NOMO-1 treated with dmso at 0.1 percent for 144 hours (cell line): ENCODE results near the gene WNT11.

Experiments used
- DNase-seq: peaks from one replicate; lab custom pipeline; 2025; ENCODE audit not compliant: unreplicated experiment; lab: John Stamatoyannopoulos, UW

The WNT11 gene

DNA sequence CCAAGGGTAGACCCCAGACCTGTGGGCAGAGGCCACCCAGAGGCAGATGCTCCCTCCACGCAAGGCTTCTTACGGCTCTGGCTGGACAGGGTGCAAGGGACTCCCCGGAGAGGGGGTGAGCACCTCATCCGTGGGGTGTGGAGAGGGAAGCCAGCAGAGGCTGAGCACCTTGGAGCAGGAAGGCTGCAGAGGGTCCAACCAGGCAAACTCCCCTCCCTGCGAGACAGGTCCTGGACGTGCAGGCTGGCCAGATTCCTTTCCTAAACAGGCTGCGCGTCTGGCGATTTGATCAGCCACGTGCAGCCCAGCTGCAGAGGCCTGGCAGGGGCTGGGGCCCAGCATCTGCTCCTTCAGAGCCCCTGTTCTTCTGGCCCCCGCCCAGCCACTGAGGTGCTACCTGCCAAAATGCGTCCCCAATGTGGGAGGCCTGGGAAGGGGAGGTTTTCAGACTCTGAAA is 49.3 kb downstream of the WNT11 start:
- no peak for DNase-seq

DNA sequence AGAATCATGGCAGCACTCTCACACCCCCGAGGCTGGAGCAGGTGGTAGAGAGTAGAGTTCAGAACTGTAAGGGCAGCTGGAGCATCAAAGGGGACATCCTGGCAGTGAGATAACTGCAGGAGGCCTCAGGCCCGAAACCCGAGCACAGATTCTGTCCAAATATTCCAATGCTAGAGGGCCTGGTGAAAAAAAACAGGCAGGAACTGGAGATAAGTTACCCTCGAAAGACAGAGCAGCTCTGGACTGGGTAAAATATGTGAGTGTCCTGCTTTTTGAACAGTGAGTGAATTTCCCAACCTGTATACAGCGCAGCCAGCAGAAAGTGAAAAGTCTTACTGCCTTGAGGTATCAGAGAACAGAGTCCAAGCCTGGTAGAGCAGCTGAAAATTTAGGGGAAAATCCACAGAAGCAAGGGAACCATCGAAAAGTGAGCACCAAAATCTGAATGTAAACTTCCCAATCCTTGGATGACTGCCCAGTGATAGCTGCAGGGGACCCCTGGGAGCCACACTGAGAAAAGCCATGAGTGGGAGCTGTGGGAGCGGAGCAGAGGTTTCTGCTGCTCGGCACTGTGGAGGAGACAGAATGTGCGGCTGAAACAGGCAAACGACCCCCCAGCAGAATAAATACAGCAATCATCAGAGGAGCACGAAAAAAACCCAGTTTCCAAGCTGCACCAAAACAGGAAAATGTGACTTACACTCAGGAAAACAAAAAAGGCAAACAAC is 50.6 kb downstream of the WNT11 start:
- no peak for DNase-seq

DNA sequence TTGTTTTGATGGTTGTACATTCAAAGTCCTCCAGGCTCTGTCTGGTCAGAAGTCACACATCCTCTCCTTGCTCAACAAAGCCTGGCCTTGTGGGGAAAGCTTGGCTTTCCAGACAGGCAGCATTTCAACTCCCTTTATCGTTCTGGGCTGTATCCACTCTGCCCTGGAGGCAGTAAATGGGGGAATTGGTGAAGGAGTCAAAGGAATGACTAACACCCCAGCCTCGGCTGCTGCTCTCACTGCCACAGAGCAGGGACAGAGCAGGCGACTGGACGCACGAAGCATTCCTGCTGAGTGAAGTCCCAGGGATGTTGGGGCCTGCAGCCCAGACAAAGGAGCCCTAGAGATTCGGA is 52.8 kb downstream of the WNT11 start:
- DNase-seq = no peak

DNA sequence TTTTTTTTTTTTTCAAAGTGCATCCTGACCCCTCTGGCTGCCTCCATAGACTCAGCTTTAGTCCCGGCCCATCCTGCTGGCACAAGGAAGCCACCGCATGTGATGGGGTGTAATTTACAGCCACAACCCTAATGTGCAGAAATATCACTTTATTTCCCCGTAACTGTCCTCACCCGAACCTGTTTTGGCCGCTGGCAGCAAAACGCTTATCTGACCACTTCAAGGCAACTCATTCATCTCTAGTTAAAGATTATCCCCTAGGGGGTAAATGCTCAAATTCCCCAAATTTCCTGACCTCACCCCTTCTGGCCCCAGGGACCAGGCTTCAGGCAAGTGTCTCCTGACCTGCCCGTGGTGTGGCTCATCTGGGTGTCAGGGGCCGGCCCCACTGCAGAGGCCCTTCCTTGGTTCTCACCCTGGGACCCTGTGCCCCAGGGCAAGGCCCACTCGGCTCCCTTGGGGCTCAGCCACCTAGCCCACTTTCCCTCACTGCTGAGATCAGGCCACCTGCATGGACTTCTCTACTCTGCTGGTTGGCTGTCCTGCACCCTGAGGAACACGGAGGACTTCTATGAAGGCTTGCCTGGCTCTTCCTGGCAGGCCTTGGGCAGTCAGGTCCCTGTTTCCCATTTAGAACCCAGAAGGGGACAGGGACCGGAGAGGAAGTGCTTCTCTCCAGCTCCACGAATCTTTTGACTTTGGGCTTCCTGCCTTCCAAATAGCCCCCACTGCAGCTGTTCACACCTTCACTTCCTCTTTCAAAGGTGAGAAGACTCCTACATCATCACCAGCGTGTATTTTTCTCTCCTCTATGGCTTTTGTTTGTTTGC is 53.3 kb downstream of the WNT11 start:
- DNase-seq = no peak

DNA sequence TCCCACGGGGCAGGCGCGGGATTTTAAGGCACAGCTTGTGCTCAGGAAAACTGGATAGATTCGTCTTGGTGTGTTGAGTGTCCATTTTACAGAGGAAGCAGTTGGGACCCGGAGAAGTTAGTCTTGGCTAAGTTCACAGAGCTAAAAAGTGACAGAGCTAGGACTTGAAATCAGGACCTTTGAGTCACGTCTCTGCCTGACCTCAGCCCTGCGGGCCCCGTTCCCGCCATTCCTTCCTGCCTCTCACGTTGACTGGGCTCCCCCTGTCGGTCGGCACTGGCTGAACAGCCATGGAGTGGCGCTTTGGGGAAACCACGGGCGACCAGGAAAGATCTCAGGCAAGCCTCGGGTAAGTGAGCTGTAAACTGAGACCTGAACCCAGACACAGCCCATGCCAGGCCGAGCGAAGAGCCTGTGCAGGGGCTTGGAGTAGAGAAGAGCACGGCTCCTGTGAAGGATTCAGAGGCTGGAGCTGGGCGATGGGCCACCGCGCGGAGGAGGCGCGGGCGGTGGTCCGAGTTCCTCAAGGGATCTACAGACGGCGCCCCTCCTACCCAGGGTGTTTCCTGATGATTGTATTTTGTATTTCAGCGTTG is 54.1 kb downstream of the WNT11 start:
- peak; percentile 57 for DNase-seq

DNA sequence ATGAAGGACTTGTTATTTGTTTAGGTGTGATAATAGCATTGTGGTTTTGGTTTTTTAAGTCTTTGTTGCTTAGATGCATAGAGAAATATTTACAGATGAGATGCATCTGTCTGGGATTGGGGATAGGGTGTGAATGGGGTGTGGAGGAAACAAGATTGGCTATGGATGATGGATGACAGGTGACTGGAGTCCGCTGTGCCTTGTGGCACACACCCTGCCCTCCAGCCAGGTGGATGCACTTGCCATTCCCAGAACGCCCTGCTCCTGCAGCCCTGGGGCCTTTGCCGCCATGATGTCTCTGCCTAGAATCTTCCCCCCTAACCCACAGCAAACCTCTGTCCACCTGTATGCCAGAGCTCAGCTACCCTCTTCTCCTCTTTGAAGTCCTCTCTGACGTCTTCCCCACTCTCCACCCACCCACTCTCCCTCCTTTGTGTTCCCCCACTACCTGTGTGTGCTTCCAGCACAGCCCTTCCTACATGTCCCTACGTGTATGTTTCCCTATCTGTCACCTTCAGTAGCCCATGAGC is 54.7 kb downstream of the WNT11 start:
- DNase-seq = no peak

DNA sequence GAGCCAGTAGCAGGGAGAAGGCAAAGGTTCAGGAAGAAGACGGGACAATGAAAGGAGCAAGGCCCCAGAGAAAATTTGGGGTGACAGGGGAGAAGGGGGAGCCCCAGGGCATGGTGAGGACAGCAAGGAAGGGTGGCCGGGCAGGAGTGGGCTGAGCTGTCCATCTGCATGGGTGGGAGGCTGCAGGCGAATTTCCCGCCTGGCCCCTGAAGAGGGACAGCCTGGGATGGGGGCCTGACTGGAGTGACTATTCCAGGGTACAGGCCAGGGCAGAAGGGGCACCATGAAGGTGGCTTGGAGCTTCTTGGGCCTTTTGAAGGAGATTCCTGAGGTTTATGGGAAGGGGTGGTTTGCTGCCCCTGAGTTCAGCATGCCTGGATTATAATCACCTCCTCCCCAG is 56.2 kb downstream of the WNT11 start:
- DNase-seq = no peak

DNA sequence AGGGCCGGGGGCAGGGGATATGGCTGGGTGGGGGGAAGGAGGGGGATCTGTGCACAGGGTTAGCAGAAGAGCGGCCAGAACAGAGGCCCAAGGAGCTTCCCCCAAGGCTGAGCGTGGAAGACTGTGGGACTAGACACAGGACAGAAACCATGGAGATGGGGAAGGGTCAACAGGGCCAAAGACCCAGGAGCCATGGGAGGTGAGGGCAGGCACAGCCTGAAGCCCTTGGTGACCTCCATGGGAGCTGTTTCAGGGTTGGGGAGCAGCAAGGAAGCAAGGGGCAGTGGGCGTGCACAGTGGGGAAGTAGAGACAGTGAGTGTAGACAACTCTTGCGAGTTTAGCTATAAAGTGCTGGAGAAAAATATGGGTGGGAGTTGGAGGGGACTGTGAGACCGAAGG is 56.6 kb downstream of the WNT11 start:
- no peak for DNase-seq

DNA sequence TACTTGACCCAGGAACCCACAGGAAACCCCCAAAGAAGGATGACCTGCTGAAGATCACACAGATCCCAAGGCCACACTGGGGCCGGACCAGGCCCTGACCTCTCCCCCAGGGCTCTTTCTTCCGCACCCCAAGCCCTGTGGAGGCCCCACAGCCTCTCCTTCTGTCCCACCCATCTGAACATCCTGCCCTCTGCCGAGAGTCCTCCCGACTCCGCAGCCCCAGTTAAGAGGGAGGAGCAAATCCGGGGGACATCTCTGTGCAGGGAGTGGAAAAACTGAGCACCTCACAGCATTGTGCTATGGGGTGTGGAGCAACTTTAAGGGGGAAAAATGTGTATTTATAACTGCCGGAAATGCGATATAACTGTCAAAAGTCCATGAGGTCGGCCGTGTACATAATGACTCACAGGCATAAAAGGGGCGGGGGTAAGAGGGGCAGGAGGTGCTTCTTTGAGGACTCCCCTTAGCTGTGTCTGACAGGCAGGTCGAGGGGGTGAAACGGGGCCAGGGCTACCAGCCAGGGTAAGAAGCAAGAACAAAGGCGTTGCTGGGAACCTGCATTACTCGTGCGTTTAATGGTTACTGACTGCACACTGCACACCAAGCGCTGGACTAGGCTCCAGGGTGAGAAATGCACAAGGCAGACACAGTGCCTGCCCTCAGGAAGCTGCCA is 57.2 kb downstream of the WNT11 start:
- DNase-seq = no peak

DNA sequence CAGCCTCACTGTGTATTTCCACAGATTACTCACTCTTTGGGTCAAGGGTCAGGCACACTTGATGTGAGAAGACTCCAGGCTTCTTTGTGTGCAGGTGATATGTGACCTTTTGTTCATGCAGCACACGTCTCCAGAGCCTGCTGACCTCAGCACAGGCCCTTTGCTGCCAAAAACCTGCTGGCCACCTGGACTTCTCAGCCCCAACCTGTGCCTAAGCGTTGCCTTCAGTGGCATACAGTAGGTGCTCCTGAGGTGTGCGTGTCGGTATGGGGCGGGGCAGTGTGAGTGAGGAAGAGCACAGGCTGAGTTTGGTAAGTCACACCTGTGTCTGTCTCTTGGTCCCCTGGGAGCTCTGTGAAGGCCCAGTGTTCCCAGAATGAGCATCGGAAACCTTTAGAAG is 58.1 kb downstream of the WNT11 start:
- no peak for DNase-seq

DNA sequence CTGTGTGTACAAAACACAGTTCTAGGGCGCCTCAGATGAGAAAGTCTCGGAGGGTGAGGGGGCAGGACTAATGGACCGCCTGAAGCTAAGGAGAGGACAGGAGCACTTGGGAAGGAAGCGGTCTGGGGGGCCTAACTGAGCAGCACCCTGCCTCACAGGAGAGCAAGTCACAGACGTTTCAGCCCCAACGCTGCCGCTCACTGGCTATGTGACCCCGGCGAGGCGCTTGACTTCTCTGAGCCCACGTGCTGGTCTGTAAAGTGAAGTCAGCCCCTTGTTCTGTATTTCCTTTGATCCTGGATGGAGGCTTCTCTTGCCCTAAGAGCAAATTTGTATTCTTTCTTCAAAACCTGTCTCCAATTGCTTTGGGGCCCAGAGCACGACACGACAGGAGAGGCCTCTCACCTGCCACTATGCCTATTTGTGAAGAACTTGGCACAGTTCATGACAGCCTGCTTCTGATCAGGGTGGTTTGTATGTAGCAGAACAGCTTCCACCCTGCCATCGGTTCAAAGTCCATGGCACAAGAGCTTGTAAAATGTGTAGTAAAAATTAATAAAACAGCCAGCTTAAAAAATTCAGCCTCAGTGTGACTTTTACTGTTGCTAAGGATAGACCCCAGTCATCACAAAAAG is 59.1 kb downstream of the WNT11 start:
- no peak for DNase-seq

DNA sequence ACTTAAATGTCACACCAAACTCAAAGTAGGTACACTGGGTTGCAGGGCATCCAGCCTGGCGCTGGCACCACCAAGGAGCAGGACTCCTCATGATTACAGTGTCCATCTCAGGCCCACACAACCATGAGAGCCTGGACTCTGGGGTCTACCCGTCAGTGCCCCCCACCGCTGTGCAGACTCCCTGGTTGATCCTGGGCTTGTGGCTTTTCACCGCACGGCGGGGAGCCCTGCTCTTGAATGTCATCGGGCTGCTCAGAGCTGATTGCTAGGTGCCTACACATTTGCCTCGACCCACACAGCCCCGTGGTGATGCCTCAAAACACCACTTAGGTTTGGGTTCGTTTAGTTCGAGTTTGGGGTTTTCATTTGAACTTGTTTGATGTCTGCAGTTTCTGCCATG is 63.0 kb downstream of the WNT11 start:
- no peak for DNase-seq

DNA sequence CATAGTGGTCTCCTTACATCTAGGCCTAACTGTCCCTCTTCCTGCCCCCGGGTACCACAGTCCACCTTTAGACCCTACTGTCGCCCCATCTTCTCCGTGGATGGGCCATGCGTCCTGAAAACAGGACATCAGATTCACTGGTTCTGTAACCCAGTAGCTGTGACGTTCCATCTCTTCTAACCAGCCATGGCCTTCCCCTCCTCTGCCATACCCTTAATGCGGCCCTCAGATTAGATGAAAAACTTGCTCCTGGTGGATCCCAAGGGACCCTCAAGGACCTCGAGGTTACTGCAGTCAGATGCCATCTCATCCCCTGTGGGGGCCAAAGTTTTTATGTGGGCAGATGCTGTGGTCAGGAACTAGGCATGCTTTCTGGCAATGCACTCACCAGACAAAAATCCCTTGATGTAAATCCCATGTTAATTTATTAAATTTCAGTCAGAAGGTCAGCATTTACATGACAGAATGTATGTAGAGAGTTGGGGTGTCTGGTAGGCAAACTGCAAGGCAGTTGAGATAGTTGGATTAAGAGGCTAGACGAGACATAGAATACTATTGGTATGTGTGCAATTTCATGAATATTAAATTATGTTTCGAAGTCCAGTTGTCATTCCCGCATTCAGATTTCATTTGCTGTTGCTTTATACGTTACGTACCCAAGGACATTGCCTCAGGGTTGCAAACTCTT is 64.3 kb downstream of the WNT11 start:
- DNase-seq = no peak

DNA sequence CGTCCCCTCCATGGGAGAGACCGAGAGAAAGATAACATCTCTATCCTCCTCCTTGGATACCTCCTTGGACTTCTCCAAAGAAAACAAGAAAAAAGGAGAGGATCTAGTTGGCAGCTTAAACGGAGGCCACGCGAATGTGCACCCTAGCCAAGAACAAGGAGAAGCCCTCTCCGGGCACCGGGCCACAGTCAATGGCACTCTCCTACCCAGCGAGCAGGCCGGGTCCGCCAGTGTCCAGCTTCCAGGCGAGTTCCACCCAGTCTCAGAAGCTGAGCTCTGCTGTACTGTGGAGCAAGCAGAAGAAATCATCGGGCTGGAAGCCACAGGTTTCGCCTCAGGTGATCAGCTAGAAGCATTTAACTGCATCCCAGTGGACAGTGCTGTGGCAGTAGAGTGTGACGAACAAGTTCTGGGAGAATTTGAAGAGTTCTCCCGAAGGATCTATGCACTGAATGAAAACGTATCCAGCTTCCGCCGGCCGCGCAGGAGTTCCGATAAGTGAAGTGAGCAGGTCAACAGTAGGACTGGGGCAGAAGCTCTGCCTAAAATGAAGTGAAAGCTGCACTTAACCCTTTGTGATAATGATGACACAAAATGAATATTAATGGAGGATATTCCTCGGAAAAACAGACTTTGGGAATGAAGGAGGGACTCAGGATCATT is 65.3 kb downstream of the WNT11 start:
- no peak for DNase-seq

DNA sequence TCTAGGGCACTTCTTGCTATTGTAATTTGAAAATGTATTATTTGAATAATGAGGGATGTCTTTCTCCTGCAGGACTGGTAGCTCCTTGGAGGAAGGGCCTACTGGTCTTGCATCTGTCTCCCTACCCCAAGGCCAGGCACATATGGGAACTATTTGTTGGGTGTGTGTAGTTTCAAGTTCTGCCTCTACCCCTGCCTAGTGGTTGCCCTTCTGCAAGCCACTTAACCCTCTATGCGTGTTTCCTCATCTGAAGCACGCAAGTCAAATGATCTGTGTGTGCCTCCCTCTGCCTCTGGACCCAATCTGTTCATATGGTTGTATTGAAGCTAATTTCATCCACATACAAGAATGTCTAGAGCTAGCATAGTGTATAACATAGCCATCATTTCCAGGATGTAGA is 67.0 kb downstream of the WNT11 start:
- DNase-seq = peak; percentile 34
